Activated naive CD8-positive, alpha-beta T cell treated with anti-CD3 and anti-CD28 coated beads, Interleukin-2, amount 50 U/mL, for 24 hours (primary cell): ENCODE data around the gene HELZ.
"Not testable (repeated sequence)": the region's sequence is repeated elsewhere in the genome, so short reads cannot be mapped to it uniquely, and the experiment has no call there.

ENCODE experiments used
- ATAC-seq: fragments of 150-1000 bp; cut with Tn5 transposase; one replicate; pipeline ENCODE4 v1.10.0; 2021
- DNase-seq: peaks from one replicate; pipeline ENCODE4 v3.0.0; 2021
- H3K27ac Mint-ChIP-seq: one replicate; pipeline ENCODE4 v1.8.0; 2021; ENCODE audit warnings: mild to moderate bottlenecking, mixed read lengths
- H3K27me3 Mint-ChIP-seq: one replicate; pipeline ENCODE4 v1.8.0; 2021; ENCODE audit warnings: mixed read lengths
- H3K36me3 Mint-ChIP-seq: one replicate; pipeline ENCODE4 v1.8.0; 2021; ENCODE audit warnings: low read depth, mixed read lengths
- H3K4me1 Mint-ChIP-seq: one replicate; pipeline ENCODE4 v1.8.0; 2021; ENCODE audit warnings: mixed read lengths
- H3K4me3 Mint-ChIP-seq: one replicate; pipeline ENCODE4 v1.8.0; 2021; ENCODE audit warnings: mild to moderate bottlenecking, moderate library complexity, mixed read lengths
- H3K9me3 Mint-ChIP-seq: one replicate; pipeline ENCODE4 v1.8.0; 2021; ENCODE audit warnings: mixed read lengths

The HELZ gene

GRCh38 chr17:67041941-67042899 lies 202.8 kb downstream of the HELZ start:
- no peaks in the 10 kb centered on the region for H3K27me3 Mint-ChIP-seq

DNA sequence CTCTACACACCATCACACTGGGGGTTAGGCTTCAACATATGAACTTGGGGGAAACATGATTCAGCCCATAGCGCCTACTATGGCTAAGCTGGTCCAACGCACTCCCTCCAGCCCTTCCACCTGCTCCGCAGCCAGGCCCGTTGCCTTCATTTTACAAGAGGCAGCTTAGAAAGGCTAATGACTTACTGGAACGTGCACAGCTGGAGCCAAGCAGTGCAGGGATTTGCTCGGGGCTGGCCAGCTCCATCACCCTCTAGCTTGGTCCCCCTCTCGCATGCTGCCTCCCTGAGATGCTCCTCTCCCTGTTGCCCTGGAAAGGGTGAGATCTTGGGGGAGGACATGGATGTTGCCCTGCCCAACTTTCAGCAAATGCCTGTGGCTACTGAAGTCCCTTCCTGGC lies 203.5 kb downstream of the HELZ start:
- Mint-ChIP-seq H3K36me3 (no peaks in the 10 kb centered on the region), H3K9me3 (no peaks in the 10 kb centered on the region), H3K27me3 (no peaks in the 10 kb centered on the region)

More at GRCh38 chr17:67041941-67042899, 202.8 kb downstream of the HELZ start:
- DNase-seq (no peak), ATAC-seq (no peak)
- no peak overlapping the region for H3K4me3 Mint-ChIP-seq
- no peak overlapping the region for H3K27ac Mint-ChIP-seq
- no peaks in the 10 kb centered on the region for H3K36me3 Mint-ChIP-seq
- no peaks in the 10 kb centered on the region for H3K4me1 Mint-ChIP-seq
- H3K9me3 Mint-ChIP-seq = no peaks in the 10 kb centered on the region

GRCh38 chr17:67041119-67041518 lies 203.9 kb downstream of the HELZ start:
- ATAC-seq, H3K4me1 Mint-ChIP-seq, H3K27me3 Mint-ChIP-seq, H3K4me3 Mint-ChIP-seq, DNase-seq, H3K9me3 Mint-ChIP-seq, H3K36me3 Mint-ChIP-seq, H3K27ac Mint-ChIP-seq: not testable (repeated sequence)

More for the DNA sequence above, 203.5 kb downstream of the HELZ start:
- H3K4me3 Mint-ChIP-seq = no peak overlapping the region
- H3K4me1 Mint-ChIP-seq = peaks cover 2% of the 10 kb centered on the region
- no peak overlapping the region for H3K27ac Mint-ChIP-seq
- DNase-seq (no peak), ATAC-seq (no peak)

DNA sequence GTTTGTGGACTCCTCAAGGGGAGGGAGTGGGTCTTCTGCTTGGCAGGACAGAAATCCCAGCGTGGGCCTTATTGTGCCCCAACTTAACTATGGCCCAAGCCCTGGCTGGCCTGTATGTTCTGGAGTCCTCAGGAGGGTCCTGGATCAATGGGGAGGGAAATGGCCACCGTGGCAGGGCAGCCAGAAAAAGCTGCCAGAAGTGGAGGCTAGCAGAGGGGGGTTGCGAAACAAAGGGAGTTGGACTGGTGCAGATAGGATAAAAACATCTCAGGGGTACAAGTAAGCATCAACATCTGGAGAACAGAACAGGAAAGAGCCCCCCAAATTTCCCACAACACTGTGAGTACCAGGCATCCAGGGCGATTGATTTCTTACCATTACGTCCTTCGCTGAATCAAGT lies 204.3 kb downstream of the HELZ start:
- H3K4me3 Mint-ChIP-seq = no peak overlapping the region

DNA sequence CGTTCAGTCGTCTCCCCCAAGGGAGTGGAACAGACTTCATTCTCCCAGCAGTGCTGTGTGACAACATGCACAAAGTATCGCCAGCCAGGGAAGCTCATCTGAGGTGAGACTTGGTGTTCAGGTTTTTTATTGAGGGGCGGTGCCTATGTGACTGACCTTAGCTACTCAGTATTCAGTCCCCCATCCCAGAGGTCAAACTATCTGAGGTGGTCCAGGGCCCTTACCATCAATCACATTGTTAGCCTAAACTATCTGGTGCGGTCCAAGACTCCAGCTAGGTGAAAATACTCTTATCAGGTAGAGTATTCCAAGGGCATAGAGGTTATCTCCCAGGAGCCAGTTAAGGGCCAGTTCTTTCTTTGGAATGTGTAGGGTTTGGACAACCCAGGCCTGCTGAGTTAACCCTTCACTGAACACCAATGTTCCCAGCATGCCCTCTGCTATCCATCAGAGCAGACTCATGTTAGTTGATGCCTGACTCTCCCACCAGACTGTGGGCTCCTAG lies 206.1 kb downstream of the HELZ start:
- H3K27me3 Mint-ChIP-seq = no peaks in the 10 kb centered on the region
- no peaks in the 10 kb centered on the region for H3K9me3 Mint-ChIP-seq
- no peak overlapping the region for H3K27ac Mint-ChIP-seq
- H3K4me1 Mint-ChIP-seq = peaks cover 21% of the 10 kb centered on the region
- no peak overlapping the region for H3K4me3 Mint-ChIP-seq
- ATAC-seq = no peak
- no peak for DNase-seq
- no peaks in the 10 kb centered on the region for H3K36me3 Mint-ChIP-seq

More for the DNA sequence above, 204.3 kb downstream of the HELZ start:
- no peak for ATAC-seq
- no peak for DNase-seq
- Mint-ChIP-seq H3K27ac (no peak overlapping the region), H3K9me3 (no peaks in the 10 kb centered on the region), H3K36me3 (no peaks in the 10 kb centered on the region), H3K27me3 (no peaks in the 10 kb centered on the region), H3K4me1 (peaks cover 9% of the 10 kb centered on the region)

DNA sequence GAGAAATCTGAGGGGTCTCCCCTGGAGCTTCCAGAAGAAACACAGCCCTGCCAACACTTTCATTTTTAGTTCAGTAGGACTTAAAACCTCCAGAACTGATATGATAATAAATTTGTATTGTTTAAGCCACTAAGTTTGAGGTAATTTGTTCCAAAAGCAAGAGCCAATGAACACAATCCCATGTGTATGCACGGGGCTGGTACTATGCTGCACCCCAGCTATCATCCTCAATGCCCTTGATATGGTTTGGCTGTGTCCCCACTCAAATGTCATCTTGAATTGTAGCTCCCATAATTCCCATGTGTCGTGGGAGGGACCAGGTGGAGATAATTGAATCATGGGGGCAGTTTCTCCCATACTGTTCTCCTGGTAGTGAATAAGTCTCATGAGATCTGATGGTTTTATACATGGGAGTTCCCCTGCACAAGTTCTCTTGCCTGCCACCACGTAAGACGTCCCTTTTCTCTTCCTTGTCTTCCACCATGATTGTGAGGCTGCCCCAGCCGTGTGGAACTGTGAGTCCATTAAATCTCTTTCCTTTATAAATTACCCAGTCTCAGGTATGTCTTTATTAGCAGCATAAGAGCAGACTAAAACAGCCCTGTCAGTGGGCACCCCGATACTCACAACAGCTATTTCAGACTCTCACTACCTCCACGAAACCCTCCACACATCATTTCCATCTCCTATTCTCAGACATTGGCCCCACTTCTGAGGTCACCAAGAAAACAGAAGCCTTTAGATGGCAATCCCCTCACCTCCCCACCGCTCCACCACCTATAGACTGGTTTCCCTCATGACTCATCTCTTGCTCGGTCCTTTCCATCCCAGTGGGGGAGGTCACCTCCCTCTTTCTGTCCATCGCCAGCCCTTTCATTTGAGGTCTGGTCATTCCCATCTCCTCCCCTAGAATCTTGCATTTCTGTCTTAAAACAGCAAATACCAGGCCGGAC lies 209.6 kb downstream of the HELZ start:
- Mint-ChIP-seq H3K27me3 (no peaks in the 10 kb centered on the region), H3K27ac (peak overlapping the region; percentile 90), H3K4me3 (peak overlapping the region; percentile 42), H3K4me1 (peaks cover 21% of the 10 kb centered on the region), H3K9me3 (no peaks in the 10 kb centered on the region), H3K36me3 (no peaks in the 10 kb centered on the region)
- peak; percentile 82 for ATAC-seq
- peak; percentile 16 for DNase-seq

- Mint-ChIP-seq H3K27me3 (no peaks in the 10 kb centered on the region), H3K9me3 (no peaks in the 10 kb centered on the region), H3K4me1 (peaks cover 21% of the 10 kb centered on the region), H3K27ac (no peak overlapping the region), H3K36me3 (no peaks in the 10 kb centered on the region), H3K4me3 (no peak overlapping the region)
- ATAC-seq (no peak), DNase-seq (no peak)
Measured at GRCh38 chr17:67033613-67034012, 211.4 kb downstream of the HELZ start.

DNA sequence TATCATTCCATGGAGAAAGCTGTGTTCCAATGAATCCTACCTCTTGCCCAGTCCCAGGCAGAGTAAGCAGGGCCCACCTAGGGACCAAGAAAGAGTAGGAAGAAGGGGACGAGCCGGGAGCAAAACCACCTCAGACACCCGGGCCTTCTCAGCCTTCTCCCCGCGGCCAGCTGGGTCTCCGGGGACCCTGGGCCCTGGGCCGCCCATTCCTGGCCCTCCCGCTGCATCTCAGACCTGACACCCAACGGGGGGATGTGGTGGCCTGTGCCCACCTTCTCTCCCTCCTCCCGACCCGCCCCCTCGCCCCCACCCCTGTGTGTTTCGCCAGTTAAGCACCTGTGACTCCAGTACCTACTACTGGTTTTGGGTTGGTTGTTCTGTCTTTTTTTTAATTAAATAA lies 212.0 kb downstream of the HELZ start:
- Mint-ChIP-seq H3K27me3 (no peaks in the 10 kb centered on the region), H3K4me1 (peaks cover 21% of the 10 kb centered on the region), H3K4me3 (no peak overlapping the region), H3K27ac (no peak overlapping the region), H3K36me3 (no peaks in the 10 kb centered on the region), H3K9me3 (no peaks in the 10 kb centered on the region)
- ATAC-seq (no peak), DNase-seq (no peak)

GRCh38 chr17:67032382-67032781 lies 212.6 kb downstream of the HELZ start:
- Mint-ChIP-seq H3K9me3 (no peaks in the 10 kb centered on the region), H3K36me3 (no peaks in the 10 kb centered on the region), H3K4me3 (no peak overlapping the region), H3K4me1 (peaks cover 21% of the 10 kb centered on the region), H3K27ac (no peak overlapping the region), H3K27me3 (no peaks in the 10 kb centered on the region)
- no peak for DNase-seq
- no peak for ATAC-seq

DNA sequence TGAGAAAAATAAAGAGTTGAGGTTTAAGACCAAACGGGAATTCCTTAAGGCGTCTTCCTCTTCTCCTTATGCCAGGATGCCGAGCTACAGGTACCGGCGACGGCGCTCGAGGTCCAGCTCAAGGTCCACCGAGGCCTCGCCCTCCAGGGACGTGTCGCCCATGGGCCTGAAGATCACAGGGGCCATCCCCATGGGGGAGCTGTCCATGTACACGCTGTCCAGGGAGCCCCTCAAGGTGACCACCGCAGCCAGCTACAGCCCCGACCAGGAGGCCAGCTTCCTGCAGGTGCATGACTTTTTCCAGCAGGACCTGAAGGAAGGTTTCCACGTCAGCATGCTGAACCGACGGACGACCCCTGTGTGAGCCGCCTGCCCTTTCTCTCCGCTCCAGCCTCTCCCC lies 214.4 kb downstream of the HELZ start:
- no peak for DNase-seq
- H3K4me3 Mint-ChIP-seq = no peak overlapping the region
- ATAC-seq = no peak
- no peaks in the 10 kb centered on the region for H3K27me3 Mint-ChIP-seq
- H3K4me1 Mint-ChIP-seq = peaks cover 12% of the 10 kb centered on the region
- no peaks in the 10 kb centered on the region for H3K36me3 Mint-ChIP-seq
- no peak overlapping the region for H3K27ac Mint-ChIP-seq
- H3K9me3 Mint-ChIP-seq = no peaks in the 10 kb centered on the region

DNA sequence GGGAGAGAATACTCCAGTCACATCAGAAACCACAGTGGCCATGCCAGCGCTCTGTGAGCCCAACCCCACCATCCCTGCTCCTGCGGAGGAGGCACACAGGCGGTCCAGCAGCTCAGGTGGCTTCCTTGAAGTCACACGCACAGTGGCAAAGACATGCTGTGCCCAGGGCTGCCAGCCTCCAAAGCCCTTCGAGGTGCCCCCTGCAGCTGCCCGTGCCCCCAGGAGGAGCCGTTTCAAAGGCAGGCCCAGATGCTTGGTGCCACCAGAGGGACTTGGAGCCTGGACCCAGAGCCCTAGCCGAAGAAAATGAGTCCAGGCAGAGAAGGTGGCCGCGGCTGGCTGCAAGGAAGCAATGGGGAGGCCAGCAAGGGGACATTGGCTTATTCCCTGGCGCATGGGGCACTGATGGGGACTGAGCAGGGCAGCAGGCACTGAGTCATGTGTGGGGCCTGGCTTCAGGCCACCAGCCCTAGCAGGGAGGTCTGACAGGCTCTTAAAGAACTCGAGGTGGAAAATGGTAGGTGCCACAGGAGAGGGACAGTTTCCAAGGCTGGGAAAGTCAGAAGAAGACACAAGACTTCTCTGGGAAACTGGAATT lies 217.9 kb downstream of the HELZ start:
- Mint-ChIP-seq H3K4me3 (no peak overlapping the region), H3K27ac (no peak overlapping the region), H3K4me1 (no peaks in the 10 kb centered on the region), H3K36me3 (no peaks in the 10 kb centered on the region), H3K27me3 (no peaks in the 10 kb centered on the region), H3K9me3 (no peaks in the 10 kb centered on the region)
- ATAC-seq (no peak), DNase-seq (no peak)

DNA sequence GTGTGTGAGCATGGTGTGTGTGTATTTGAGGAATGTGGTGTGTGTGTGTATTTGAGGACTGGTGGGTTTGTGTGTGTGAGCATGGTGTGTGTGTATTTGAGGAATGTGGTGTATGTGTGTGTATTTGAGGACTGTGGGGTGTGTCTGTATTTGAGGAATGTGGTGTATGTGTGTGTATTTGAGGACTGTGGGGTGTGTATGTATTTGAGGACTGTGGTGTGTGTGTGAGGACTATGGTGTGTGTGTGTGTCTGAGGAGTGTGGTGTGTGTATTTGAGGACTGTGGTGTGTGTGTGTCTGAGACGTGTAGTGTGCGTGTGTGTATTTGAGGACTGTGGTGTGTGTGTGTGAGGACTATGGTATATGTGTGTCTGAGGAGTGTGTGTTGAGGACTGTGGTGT lies 218.7 kb downstream of the HELZ start:
- DNase-seq (no peak), ATAC-seq (no peak)
- Mint-ChIP-seq H3K9me3 (no peaks in the 10 kb centered on the region), H3K36me3 (no peaks in the 10 kb centered on the region), H3K4me3 (no peak overlapping the region), H3K27me3 (no peaks in the 10 kb centered on the region), H3K27ac (no peak overlapping the region), H3K4me1 (no peaks in the 10 kb centered on the region)

DNA sequence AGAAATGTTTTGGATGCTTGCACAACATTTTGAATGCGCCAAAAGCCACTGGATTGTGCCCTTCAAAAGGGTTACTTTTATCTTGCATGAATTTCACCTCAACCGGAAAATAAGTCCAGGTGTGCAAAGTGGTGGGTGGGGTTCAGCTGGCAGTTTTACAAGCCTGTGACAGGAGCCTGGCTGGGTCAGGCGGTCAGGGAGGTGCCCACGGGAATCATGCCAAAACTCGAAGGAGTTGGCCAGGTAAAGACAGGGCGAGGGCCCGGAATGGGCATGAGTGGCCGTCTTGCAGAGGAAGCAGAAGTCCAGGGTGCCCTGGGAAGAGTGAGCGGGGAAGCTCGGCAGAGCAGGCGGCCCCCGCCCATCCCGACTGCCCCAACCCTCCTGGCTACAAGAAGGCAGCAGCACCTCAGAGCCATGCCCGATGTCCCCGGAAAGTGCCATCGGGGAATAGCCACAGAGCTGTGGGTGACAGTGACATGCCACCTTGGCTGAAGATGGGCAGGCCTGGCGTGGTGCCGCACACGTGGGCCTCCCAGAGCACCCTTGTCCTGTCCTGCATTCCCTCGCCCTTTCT lies 219.7 kb downstream of the HELZ start:
- DNase-seq = no peak
- Mint-ChIP-seq H3K4me1 (no peaks in the 10 kb centered on the region), H3K36me3 (no peaks in the 10 kb centered on the region), H3K9me3 (no peaks in the 10 kb centered on the region), H3K27ac (no peak overlapping the region), H3K4me3 (no peak overlapping the region), H3K27me3 (no peaks in the 10 kb centered on the region)
- no peak for ATAC-seq

- Mint-ChIP-seq H3K9me3 (no peaks in the 10 kb centered on the region), H3K4me1 (no peaks in the 10 kb centered on the region), H3K27me3 (no peaks in the 10 kb centered on the region), H3K27ac (no peak overlapping the region), H3K4me3 (no peak overlapping the region), H3K36me3 (no peaks in the 10 kb centered on the region)
- ATAC-seq (no peak), DNase-seq (no peak)
Measured at GRCh38 chr17:67024736-67025135, 220.3 kb downstream of the HELZ start.
